Measurements from ENCODE around the gene TNFRSF21. TPM values are rescaled to one million over a fixed set of nuclear protein-coding genes. Genes with fewer than 3 reads are reported as not detected.

TNFRSF21 gene
- total and polyA plus RNA-seq, 7 experiments from 2014 or later, result 0.27 to 2.4 (median 0.44) TPM; not detected in 2

- Histone ChIP-seq H3K27ac (ENCODE audit: low read depth, low read length) (no peak overlapping the region), H3K9me3 (ENCODE audit: control insufficient read depth in 2 of 3, low read length in 3 of 3) (no peaks in the 10 kb centered on the region), H3K4me3 (ENCODE audit: low read length) (no peak overlapping the region), H3K27me3 (ENCODE audit: control insufficient read depth in 2 of 2, insufficient read depth in 2 of 2, low read length in 2 of 2) (no peaks in the 10 kb centered on the region), H3K4me1 (ENCODE audit: control insufficient read depth in 2 of 2, insufficient read depth in 2 of 2, low read length in 2 of 2) (no peaks in the 10 kb centered on the region), H3K36me3 (ENCODE audit: control insufficient read depth in 2 of 3, insufficient read depth in 3 of 3, low read length in 3 of 3) (no peaks in the 10 kb centered on the region)
- intact Hi-C loops (cut with micrococcal nuclease), result no loop called here
- ChIA-PET POLR2A (no interaction called here), CTCF (no interaction called here)
- Mint-ChIP-seq H3K36me3 (peaks cover 0 to 4% (median 0%) of the 10 kb centered on the region in 5 donors), H3K27me3 (peaks cover 13 to 40% (median 24%) of the 10 kb centered on the region in 5 donors), H3K4me1 (no peaks in the 10 kb centered on the region), H3K27ac (no peak overlapping the region), H3K9me3 (peaks cover 0 to 2% (median 0%) of the 10 kb centered on the region in 11 donors), H3K4me3 (no peak overlapping the region)
- ATAC-seq (no peak), DNase-seq (no peak)
These were observed 11.2 kb downstream of the TNFRSF21 start for GRCh38 chr6:47298475-47298874.

GRCh38 chr6:47294990-47295389 is 14.7 kb downstream of the TNFRSF21 start:
- Histone ChIP-seq H3K4me3 (ENCODE audit: low read length) (no peak overlapping the region), H3K4me1 (ENCODE audit: control insufficient read depth in 2 of 2, insufficient read depth in 2 of 2, low read length in 2 of 2) (no peaks in the 10 kb centered on the region), H3K9me3 (ENCODE audit: control insufficient read depth in 2 of 3, low read length in 3 of 3) (no peaks in the 10 kb centered on the region), H3K27ac (ENCODE audit: low read depth, low read length) (no peak overlapping the region), H3K27me3 (ENCODE audit: control insufficient read depth in 2 of 2, insufficient read depth in 2 of 2, low read length in 2 of 2) (no peaks in the 10 kb centered on the region), H3K36me3 (ENCODE audit: control insufficient read depth in 2 of 3, insufficient read depth in 3 of 3, low read length in 3 of 3) (no peaks in the 10 kb centered on the region)
- H3K27ac Mint-ChIP-seq, result no peak overlapping the region
- intact Hi-C loops (cut with micrococcal nuclease), result no loop called here
- ChIA-PET POLR2A (no interaction called here), CTCF (interaction anchor here (0.6 to 0.7 kb wide), 2 partner anchors 451 to 631 kb away, joined by 3 to 5 read pairs; no protein-coding TSS in a partner anchor)
- H3K27me3 Mint-ChIP-seq, result peaks cover 3 to 21% (median 16%) of the 10 kb centered on the region in 5 donors
- peaks cover 0 to 11% (median 0%) of the 10 kb centered on the region in 11 donors for H3K9me3 Mint-ChIP-seq
- peaks cover 0 to 8% (median 0%) of the 10 kb centered on the region in 5 donors for H3K36me3 Mint-ChIP-seq
- no peak for DNase-seq
- H3K4me3 Mint-ChIP-seq, result no peak overlapping the region
- no peaks in the 10 kb centered on the region for H3K4me1 Mint-ChIP-seq
- ATAC-seq, result no peak

GRCh38 chr6:47292944-47293343 is 16.8 kb downstream of the TNFRSF21 start:
- POLR2A ChIA-PET, result no interaction called here
- H3K9me3 Mint-ChIP-seq, result peaks cover 0 to 11% (median 0%) of the 10 kb centered on the region in 11 donors
- DNase-seq, result no peak
- no peaks in the 10 kb centered on the region for H3K4me1 Mint-ChIP-seq
- Histone ChIP-seq H3K9me3 (ENCODE audit: control insufficient read depth in 2 of 3, low read length in 3 of 3) (no peaks in the 10 kb centered on the region), H3K36me3 (ENCODE audit: control insufficient read depth in 2 of 3, insufficient read depth in 3 of 3, low read length in 3 of 3) (no peaks in the 10 kb centered on the region), H3K27ac (ENCODE audit: low read depth, low read length) (no peak overlapping the region), H3K4me3 (ENCODE audit: low read length) (no peak overlapping the region), H3K4me1 (ENCODE audit: control insufficient read depth in 2 of 2, insufficient read depth in 2 of 2, low read length in 2 of 2) (no peaks in the 10 kb centered on the region), H3K27me3 (ENCODE audit: control insufficient read depth in 2 of 2, insufficient read depth in 2 of 2, low read length in 2 of 2) (no peaks in the 10 kb centered on the region)
- H3K27ac Mint-ChIP-seq, result no peak overlapping the region
- ATAC-seq, result no peak
- H3K4me3 Mint-ChIP-seq, result no peak overlapping the region
- intact Hi-C loops (cut with micrococcal nuclease), result no loop called here
- CTCF ChIA-PET, result no interaction called here
- H3K36me3 Mint-ChIP-seq, result peaks cover 0 to 8% (median 0%) of the 10 kb centered on the region in 5 donors
- peaks cover 0 to 17% (median 15%) of the 10 kb centered on the region in 5 donors for H3K27me3 Mint-ChIP-seq

- DNase-seq, result no peak
- CTCF ChIA-PET, result no interaction called here
- intact Hi-C loops (cut with micrococcal nuclease), result no loop called here
- Histone ChIP-seq H3K27ac (ENCODE audit: low read depth, low read length) (no peak overlapping the region), H3K9me3 (ENCODE audit: control insufficient read depth in 2 of 3, low read length in 3 of 3) (no peaks in the 10 kb centered on the region), H3K4me1 (ENCODE audit: control insufficient read depth in 2 of 2, insufficient read depth in 2 of 2, low read length in 2 of 2) (no peaks in the 10 kb centered on the region), H3K27me3 (ENCODE audit: control insufficient read depth in 2 of 2, insufficient read depth in 2 of 2, low read length in 2 of 2) (no peaks in the 10 kb centered on the region), H3K4me3 (ENCODE audit: low read length) (no peak overlapping the region), H3K36me3 (ENCODE audit: control insufficient read depth in 2 of 3, insufficient read depth in 3 of 3, low read length in 3 of 3) (no peaks in the 10 kb centered on the region)
- no peak for ATAC-seq
- Mint-ChIP-seq H3K4me1 (no peaks in the 10 kb centered on the region), H3K36me3 (peaks cover 0 to 8% (median 0%) of the 10 kb centered on the region in 5 donors), H3K9me3 (peaks cover 0 to 11% (median 0%) of the 10 kb centered on the region in 11 donors), H3K27ac (no peak overlapping the region), H3K4me3 (no peak overlapping the region), H3K27me3 (peaks cover 0 to 15% (median 12%) of the 10 kb centered on the region in 5 donors)
- POLR2A ChIA-PET, result no interaction called here
These were observed 17.7 kb downstream of the TNFRSF21 start for GRCh38 chr6:47292027-47292426.

- H3K36me3 ChIP-seq (ENCODE audit: control insufficient read depth in 2 of 3, insufficient read depth in 3 of 3, low read length in 3 of 3), result no peaks in the 10 kb centered on the region
- peaks cover 0 to 8% (median 0%) of the 10 kb centered on the region in 5 donors for H3K36me3 Mint-ChIP-seq
- H3K4me1 ChIP-seq (ENCODE audit: control insufficient read depth in 2 of 2, insufficient read depth in 2 of 2, low read length in 2 of 2), result no peaks in the 10 kb centered on the region
- H3K4me1 Mint-ChIP-seq, result no peaks in the 10 kb centered on the region
- H3K4me3 ChIP-seq (ENCODE audit: low read length), result no peak overlapping the region
- H3K4me3 Mint-ChIP-seq, result no peak overlapping the region
- H3K27ac ChIP-seq (ENCODE audit: low read depth, low read length), result no peak overlapping the region
- no peaks in the 10 kb centered on the region for H3K9me3 ChIP-seq (ENCODE audit: control insufficient read depth in 2 of 3, low read length in 3 of 3)
- no peaks in the 10 kb centered on the region for H3K27me3 ChIP-seq (ENCODE audit: control insufficient read depth in 2 of 2, insufficient read depth in 2 of 2, low read length in 2 of 2)
- CTCF ChIA-PET, result no interaction called here
- H3K27me3 Mint-ChIP-seq, result peaks cover 0 to 16% (median 9%) of the 10 kb centered on the region in 5 donors
- POLR2A ChIA-PET, result no interaction called here
- H3K27ac Mint-ChIP-seq, result no peak overlapping the region
- ATAC-seq (no peak), DNase-seq (no peak)
- intact Hi-C loops (cut with micrococcal nuclease), result no loop called here
- H3K9me3 Mint-ChIP-seq, result peaks cover 0 to 11% (median 0%) of the 10 kb centered on the region in 11 donors
These were observed 19.4 kb downstream of the TNFRSF21 start for GRCh38 chr6:47290124-47290834.

GRCh38 chr6:47288267-47289090 is 21.2 kb downstream of the TNFRSF21 start:
- no peaks in the 10 kb centered on the region for H3K4me1 Mint-ChIP-seq
- Histone ChIP-seq H3K27ac (ENCODE audit: low read depth, low read length) (no peak overlapping the region), H3K27me3 (ENCODE audit: control insufficient read depth in 2 of 2, insufficient read depth in 2 of 2, low read length in 2 of 2) (no peaks in the 10 kb centered on the region), H3K4me3 (ENCODE audit: low read length) (no peak overlapping the region), H3K9me3 (ENCODE audit: control insufficient read depth in 2 of 3, low read length in 3 of 3) (no peaks in the 10 kb centered on the region), H3K4me1 (ENCODE audit: control insufficient read depth in 2 of 2, insufficient read depth in 2 of 2, low read length in 2 of 2) (no peaks in the 10 kb centered on the region), H3K36me3 (ENCODE audit: control insufficient read depth in 2 of 3, insufficient read depth in 3 of 3, low read length in 3 of 3) (no peaks in the 10 kb centered on the region)
- intact Hi-C loops (cut with micrococcal nuclease), result no loop called here
- H3K36me3 Mint-ChIP-seq, result peaks cover 0 to 4% (median 0%) of the 10 kb centered on the region in 5 donors
- ATAC-seq (no peak), DNase-seq (no peak)
- ChIA-PET POLR2A (no interaction called here), CTCF (no interaction called here)
- peaks cover 0 to 11% (median 5%) of the 10 kb centered on the region in 5 donors for H3K27me3 Mint-ChIP-seq
- no peak overlapping the region for H3K4me3 Mint-ChIP-seq
- H3K9me3 Mint-ChIP-seq, result peaks cover 0 to 11% (median 0%) of the 10 kb centered on the region in 11 donors
- no peak overlapping the region for H3K27ac Mint-ChIP-seq
